ENCODE results near the gene HIBCH. TPM values are rescaled to one million over a fixed set of nuclear protein-coding genes. Genes with fewer than 3 reads are reported as not detected.
A peak's percentile ranks its signal among the peaks of the same experiment; 100 is the strongest.

The HIBCH gene
- total RNA-seq, 1 donor from 2014 or later: 4.7 TPM

DNA sequence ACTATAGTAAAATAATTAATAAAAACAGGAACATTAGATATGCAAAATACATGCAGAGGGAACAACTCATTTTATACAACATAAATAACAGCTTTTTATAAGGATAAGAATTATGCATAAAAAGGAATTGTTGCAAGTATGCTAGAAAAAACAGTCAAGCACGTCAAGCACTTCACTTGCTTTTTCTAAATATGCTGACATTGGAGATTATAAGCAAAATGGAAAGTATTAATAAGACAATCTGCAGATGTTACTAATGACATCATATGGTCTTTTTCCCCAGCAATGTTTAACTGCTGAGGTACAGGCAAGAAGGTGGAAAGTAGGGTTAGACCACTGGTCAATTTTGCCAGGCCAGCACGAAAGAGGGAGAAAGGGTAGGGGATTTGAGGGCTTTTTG, 111.7 kb downstream of the HIBCH start:
- DNase-seq (ENCODE audit: low read depth) (no peak), FAIRE-seq (no peak)
- no peak for TF ChIP-seq CTCF (IDR thresholded peaks at IDR 0.05; ENCODE audit: insufficient read depth, low read length, severe bottlenecking)
- H3K36me3 ChIP-seq (ENCODE audit: control insufficient read depth, insufficient read depth, low read length): no peaks in the 10 kb centered on the region
- H3K4me3 ChIP-seq (ENCODE audit: low read depth, low read length): no peak overlapping the region
- H3K27me3 ChIP-seq (ENCODE audit: control insufficient read depth, insufficient read depth, low read length): no peaks in the 10 kb centered on the region

DNA sequence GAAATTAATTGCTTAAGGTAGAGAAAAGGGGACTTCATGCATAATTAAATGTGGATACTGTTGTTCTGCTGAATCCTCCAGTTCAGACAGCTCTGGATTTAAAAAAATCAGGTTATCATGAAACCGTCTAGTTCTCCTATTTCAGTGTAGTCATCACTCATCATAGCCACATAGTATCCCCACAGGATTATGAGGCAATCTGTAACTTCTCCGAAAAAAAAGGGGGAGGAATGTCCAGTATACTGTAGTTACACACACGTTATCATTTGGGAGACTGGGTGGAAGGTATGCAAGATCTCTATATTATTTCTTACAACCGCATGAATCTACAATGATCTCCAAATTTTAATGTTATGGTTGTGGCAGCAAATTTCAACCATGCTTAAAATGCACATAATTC, 114.0 kb downstream of the HIBCH start:
- FAIRE-seq: no peak
- no peaks in the 10 kb centered on the region for H3K36me3 ChIP-seq (ENCODE audit: control insufficient read depth, insufficient read depth, low read length)
- no peak for DNase-seq (ENCODE audit: low read depth)
- no peak for TF ChIP-seq CTCF (IDR thresholded peaks at IDR 0.05; ENCODE audit: insufficient read depth, low read length, severe bottlenecking)
- H3K4me3 ChIP-seq (ENCODE audit: low read depth, low read length): no peak overlapping the region
- no peaks in the 10 kb centered on the region for H3K27me3 ChIP-seq (ENCODE audit: control insufficient read depth, insufficient read depth, low read length)

DNA sequence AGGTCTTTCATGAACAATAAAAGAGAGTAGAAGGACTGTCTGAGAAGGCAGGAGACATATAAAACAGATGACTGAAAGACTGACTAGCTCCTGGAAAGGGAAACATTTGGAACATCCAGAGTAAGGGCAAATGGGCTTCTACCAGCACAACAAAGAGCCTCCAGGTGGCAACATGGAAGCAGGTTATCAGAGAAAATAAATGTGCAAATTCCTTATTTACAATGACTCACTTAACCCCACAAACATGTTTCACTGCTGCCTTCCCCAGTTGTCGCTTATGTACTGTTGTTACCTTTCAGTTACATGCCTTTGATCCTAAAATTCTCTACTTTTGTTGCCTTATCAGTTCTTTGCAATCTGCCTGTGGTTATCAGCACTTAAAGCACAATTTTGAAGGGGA, 117.0 kb downstream of the HIBCH start:
- DNase-seq (ENCODE audit: low read depth) (peak; percentile 65), FAIRE-seq (peak; percentile 7)
- H3K4me3 ChIP-seq (ENCODE audit: low read depth, low read length): no peak overlapping the region
- H3K27me3 ChIP-seq (ENCODE audit: control insufficient read depth, insufficient read depth, low read length): no peaks in the 10 kb centered on the region
- peak; percentile 41 for TF ChIP-seq CTCF (IDR thresholded peaks at IDR 0.05; ENCODE audit: insufficient read depth, low read length, severe bottlenecking)
- H3K36me3 ChIP-seq (ENCODE audit: control insufficient read depth, insufficient read depth, low read length): no peaks in the 10 kb centered on the region

GRCh38 chr2:190202018-190202417, 117.6 kb downstream of the HIBCH start:
- Histone ChIP-seq H3K36me3 (ENCODE audit: control insufficient read depth, insufficient read depth, low read length) (no peaks in the 10 kb centered on the region), H3K4me3 (ENCODE audit: low read depth, low read length) (no peak overlapping the region), H3K27me3 (ENCODE audit: control insufficient read depth, insufficient read depth, low read length) (no peaks in the 10 kb centered on the region)
- FAIRE-seq (no peak), DNase-seq (ENCODE audit: low read depth) (no peak)
- no peak for TF ChIP-seq CTCF (IDR thresholded peaks at IDR 0.05; ENCODE audit: insufficient read depth, low read length, severe bottlenecking)

- DNase-seq (ENCODE audit: low read depth) (no peak), FAIRE-seq (no peak)
- Histone ChIP-seq H3K4me3 (ENCODE audit: low read depth, low read length) (no peak overlapping the region), H3K36me3 (ENCODE audit: control insufficient read depth, insufficient read depth, low read length) (no peaks in the 10 kb centered on the region), H3K27me3 (ENCODE audit: control insufficient read depth, insufficient read depth, low read length) (no peaks in the 10 kb centered on the region)
- no peak for TF ChIP-seq CTCF (IDR thresholded peaks at IDR 0.05; ENCODE audit: insufficient read depth, low read length, severe bottlenecking)
These were observed 119.0 kb downstream of the HIBCH start for GRCh38 chr2:190200603-190201002.

- DNase-seq (ENCODE audit: low read depth) (no peak), FAIRE-seq (no peak)
- Histone ChIP-seq H3K27me3 (ENCODE audit: control insufficient read depth, insufficient read depth, low read length) (no peaks in the 10 kb centered on the region), H3K4me3 (ENCODE audit: low read depth, low read length) (no peak overlapping the region), H3K36me3 (ENCODE audit: control insufficient read depth, insufficient read depth, low read length) (no peaks in the 10 kb centered on the region)
- TF ChIP-seq CTCF (IDR thresholded peaks at IDR 0.05; ENCODE audit: insufficient read depth, low read length, severe bottlenecking): no peak
These were observed 120.1 kb downstream of the HIBCH start for GRCh38 chr2:190199530-190199929.
